GM18511 (cell line): ENCODE results near the gene VAMP8.
"Not testable (repeated sequence)": the region's sequence is repeated elsewhere in the genome, so short reads cannot be mapped to it uniquely, and the experiment has no call there.

Source experiments
- ATAC-seq: cut with Tn5 transposase; IDR thresholded peaks from one replicate; pipeline ENCODE4 v1.9.1; 2021; ENCODE audit warnings: mild to moderate bottlenecking, moderate library complexity; ENCODE audit not compliant: unreplicated experiment

VAMP8 gene

DNA sequence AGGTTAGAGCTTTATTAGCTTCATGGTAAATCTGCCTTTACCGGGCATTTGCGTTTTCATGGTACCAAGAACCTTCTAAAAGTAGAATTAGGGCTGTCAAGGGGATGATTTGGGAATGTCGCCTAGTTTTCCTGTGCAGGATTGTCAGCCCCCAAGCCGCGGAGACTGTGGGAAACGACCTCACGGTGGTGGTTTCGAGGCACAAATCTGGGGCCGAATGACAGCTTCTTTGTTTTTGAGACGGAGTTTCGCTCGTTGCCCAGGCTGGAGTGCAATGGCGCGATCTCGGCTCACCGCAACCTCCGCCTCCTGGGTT is 38.0 kb downstream of the VAMP8 start:
- no peak for ATAC-seq

DNA sequence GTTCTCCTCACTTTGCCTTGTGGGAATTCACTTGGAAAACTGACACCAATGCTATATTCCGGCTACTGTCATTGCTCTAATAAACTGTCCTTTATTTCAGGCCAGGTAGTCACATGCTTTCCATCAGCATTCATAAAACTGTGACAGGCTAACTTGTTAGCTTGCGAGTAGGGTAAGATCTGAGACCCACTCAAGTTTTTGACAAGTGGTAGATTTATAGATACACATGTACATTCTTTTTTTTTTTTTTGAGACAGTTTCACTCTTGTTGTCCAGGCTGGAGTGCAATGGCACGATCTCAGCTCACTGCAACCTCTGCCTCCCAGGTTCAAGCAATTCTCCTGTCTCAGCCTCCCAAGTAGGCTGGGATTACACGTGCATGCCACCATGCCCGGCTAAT is 40.3 kb downstream of the VAMP8 start:
- not testable (repeated sequence) for ATAC-seq

DNA sequence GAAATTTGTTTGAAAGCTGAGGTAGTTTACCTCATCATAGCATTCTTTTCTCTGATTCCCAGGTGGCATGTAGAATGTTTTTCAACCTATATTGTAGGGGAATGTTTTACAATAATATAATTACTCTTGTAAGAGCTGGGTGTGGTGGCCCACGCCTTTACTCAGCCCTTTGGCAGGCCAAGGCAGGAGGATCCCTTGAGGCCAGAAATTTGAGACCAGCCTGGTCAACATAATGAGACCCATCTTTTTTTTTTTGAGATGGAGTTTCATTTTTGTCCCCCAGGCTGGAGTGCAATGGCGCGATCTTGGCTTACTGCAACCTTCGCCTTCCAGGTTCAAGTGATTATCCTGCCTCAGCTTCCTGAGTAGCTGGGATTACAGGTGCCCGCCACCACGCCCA is 42.2 kb downstream of the VAMP8 start:
- ATAC-seq: no peak

DNA sequence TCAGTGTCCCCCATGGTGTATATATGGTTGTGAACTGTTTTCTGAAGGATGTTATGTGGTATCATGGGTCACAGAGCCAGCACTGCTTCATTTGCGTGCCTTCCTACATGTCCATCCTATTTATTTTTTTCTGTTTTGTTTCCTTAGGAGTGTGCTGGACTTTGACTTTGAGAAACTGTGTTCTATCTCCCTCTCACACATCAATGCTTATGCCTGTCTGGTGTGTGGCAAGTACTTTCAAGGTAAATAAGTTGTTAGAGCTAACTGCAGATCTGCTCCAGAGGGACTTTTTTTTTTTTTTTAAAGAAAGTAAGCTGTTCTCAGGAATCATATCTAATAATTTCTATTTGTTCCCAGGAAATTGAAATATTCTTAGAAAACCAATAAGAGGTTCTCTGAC is 44.0 kb downstream of the VAMP8 start:
- ATAC-seq: no peak

DNA sequence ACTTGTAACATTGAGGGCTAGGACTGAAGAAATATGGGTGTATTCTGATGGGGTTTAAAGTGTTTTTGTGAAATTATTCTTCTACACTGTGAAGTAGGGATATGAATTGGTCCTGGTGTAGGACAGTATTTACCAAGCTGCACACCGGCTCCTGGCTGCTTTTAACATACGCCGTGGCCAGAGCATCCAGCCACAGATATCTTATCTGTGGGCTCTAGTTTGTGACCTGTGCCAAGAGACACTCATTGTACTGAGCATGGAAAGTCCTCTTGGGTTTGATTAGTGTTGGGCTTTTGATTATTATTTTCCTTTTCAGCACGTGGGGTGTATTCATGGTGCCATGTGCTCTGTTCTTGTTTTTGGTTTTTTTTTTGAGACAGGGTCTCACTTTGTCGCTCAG is 46.6 kb downstream of the VAMP8 start:
- no peak for ATAC-seq

DNA sequence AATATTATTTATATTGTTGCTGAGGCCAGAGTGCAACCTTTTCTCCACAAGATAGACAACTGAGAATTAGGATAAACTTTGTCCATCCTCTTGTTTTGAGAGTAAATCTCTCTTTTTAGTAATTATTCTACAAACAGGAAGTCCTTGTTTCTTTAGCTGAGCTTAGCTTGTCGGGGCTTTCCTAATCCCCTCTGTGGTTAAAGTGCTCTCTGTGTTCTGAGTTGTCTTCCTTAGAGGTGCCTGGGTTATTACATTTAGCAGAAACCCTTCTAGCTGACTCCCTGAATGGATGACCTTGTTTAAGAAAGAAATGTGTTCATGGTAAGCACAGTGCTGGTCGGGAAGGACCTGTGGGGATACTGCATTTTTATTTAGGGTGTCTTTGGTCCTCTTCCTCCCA is 51.3 kb downstream of the VAMP8 start:
- ATAC-seq: no peak

DNA sequence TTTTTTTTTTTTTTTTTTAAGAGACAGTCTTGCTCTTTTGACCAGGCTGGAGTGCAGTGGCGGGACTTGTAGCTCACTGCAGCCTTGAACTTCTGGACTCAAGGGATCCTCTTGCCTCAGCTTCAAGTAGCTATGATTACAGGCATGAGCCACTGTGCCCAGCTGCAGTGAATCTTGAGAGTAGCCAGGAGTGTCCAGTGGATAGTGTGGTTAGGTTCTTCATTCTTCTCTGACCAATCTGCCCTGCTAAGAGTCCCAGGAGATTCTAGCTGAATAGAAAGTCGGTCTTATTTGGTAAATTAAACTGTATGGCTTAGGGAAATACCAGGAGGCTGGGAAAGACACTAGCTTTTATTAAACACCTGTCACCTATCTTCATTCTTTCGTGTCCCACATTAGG is 53.9 kb downstream of the VAMP8 start:
- ATAC-seq: no peak
